GM12878 (cell line): ENCODE measurements around the gene FAM162B. TPM values are rescaled to one million over a fixed set of nuclear protein-coding genes. Genes with fewer than 3 reads are reported as not detected.

ENCODE experiments used
- ATAC-seq: fragments of 200-7000 bp; cut with Tn5 transposase; 3 replicates; pipeline ENCODE4 v1.9.1; 2020; ENCODE audit warnings: mild to moderate bottlenecking, moderate library complexity
- BruUV-seq: library from RNA; stranded (reverse); fragments of 400-500 nt; replicated peaks from 2 replicates; lab custom pipeline; 2021; lab: Mats Ljungman, UMichigan
- CTCF ChIA-PET: fragments of 300-600 bp; sonication (Branson Sonifier 250); formaldehyde crosslinking; extraction: SDS; loops from one replicate; lab custom pipeline; 2021; ENCODE audit warnings: inconsistent platforms; lab: Yijun Ruan, JAX
- POLR2A ChIA-PET: fragments of 350-600 bp; formaldehyde crosslinking; extraction: SDS; loops from one replicate; lab custom pipeline; 2021; ENCODE audit warnings: inconsistent platforms; lab: Charles Lee
- RAD21 ChIA-PET: fragments of 300-600 bp; sonication (Branson Sonifier 250); formaldehyde crosslinking; loops from one replicate; lab custom pipeline; 2023; ENCODE audit warnings: antibody characterized with exemption; ENCODE audit not compliant: unreplicated experiment; lab: Charles Lee
- SMC1A ChIA-PET: fragments of 300-600 bp; sonication (Branson Sonifier 250); formaldehyde crosslinking; loops from one replicate; lab custom pipeline; 2023; ENCODE audit not compliant: unreplicated experiment, uncharacterized antibody; lab: Charles Lee
- DNase-seq: peaks from one replicate; pipeline ENCODE4 v3.0.0-alpha.2; 2011; ENCODE audit warnings: low read depth, low spot score
- FAIRE-seq: peaks from 3 replicates; lab custom pipeline; 2011; peaks lifted over from hg19 to GRCh38; lab: Jason Lieb, UNC
- H2AFZ ChIP-seq: 2 replicates; pipeline ENCODE4 v1.6.0; 2011; ENCODE audit warnings: low read depth, low read length, control low read depth; ENCODE audit not compliant: control insufficient read depth
- H3K27ac ChIP-seq: 2 replicates; pipeline ENCODE4 v1.5.1; 2011; ENCODE audit warnings: control low read depth; ENCODE audit not compliant: control insufficient read depth, insufficient read depth
- H3K27me3 ChIP-seq, 2 experiments: replicated peaks in 1 of 2; 2 replicates each; pipeline versions ENCODE4 v1.6.0 to v1.6.1; 2011; ENCODE audit warnings: low read length in 1 of 2; ENCODE audit not compliant: control insufficient read depth in 2 of 2, insufficient read depth in 2 of 2
- H3K36me3 ChIP-seq, 2 experiments: 2 replicates each; pipeline ENCODE4 v1.5.1; 2011; ENCODE audit warnings: low read length in 1 of 2; ENCODE audit not compliant: control insufficient read depth in 2 of 2, insufficient read depth in 2 of 2
- H3K4me1 ChIP-seq: 2 replicates; pipeline ENCODE4 v1.6.1; 2011; ENCODE audit warnings: mild to moderate bottlenecking, low read length, moderate library complexity, mixed read lengths; ENCODE audit not compliant: control insufficient read depth, insufficient read depth
- H3K4me2 ChIP-seq: 2 replicates; pipeline ENCODE4 v1.6.0; 2011; ENCODE audit warnings: control low read depth; ENCODE audit not compliant: control insufficient read depth, insufficient read depth
- H3K4me3 ChIP-seq: fragments of 200-600 bp; sonication (generic); 2 replicates; pipeline ENCODE4 v1.5.1; 2016
- H3K79me2 ChIP-seq: 2 replicates; pipeline ENCODE4 v1.6.0; 2011; ENCODE audit warnings: low read length; ENCODE audit not compliant: control insufficient read depth, insufficient read depth
- H3K9ac ChIP-seq: 2 replicates; pipeline ENCODE4 v1.8.0; 2011; ENCODE audit warnings: low read length, control low read depth, mixed read lengths; ENCODE audit not compliant: control insufficient read depth, insufficient read depth
- H3K9me3 ChIP-seq: replicated peaks from 3 replicates; pipeline ENCODE4 v1.5.1; 2011; ENCODE audit warnings: mild to moderate bottlenecking, low read length; ENCODE audit not compliant: control insufficient read depth, insufficient read depth
- H4K20me1 ChIP-seq: 2 replicates; pipeline ENCODE4 v1.6.0; 2011; ENCODE audit not compliant: control insufficient read depth, insufficient read depth
- DPF2 ChIP-seq: fragments of 450-650 bp; IDR thresholded peaks from 2 replicates; pipeline ENCODE4 v1.6.1; 2017; ENCODE audit warnings: mild to moderate bottlenecking
- JUNB ChIP-seq: IDR thresholded peaks from 2 replicates; pipeline ENCODE4 v1.6.1; 2016; ENCODE audit warnings: antibody characterized with exemption, mild to moderate bottlenecking
- NFYA ChIP-seq: IDR thresholded peaks from 2 replicates; pipeline ENCODE4 v1.6.1; 2011; ENCODE audit warnings: low read depth, mild to moderate bottlenecking, low read length, improper control_type of control experiment, borderline replicate concordance
- PAX8 ChIP-seq: fragments of 450-650 bp; IDR thresholded peaks from 2 replicates; pipeline ENCODE4 v1.6.1; 2017; ENCODE audit warnings: mild to moderate bottlenecking, moderate library complexity
- PML ChIP-seq: IDR thresholded peaks from 2 replicates; pipeline ENCODE4 v1.6.1; 2012; ENCODE audit warnings: low read length, inconsistent platforms
- YY1 ChIP-seq: IDR thresholded peaks from 2 replicates; pipeline ENCODE4 v1.6.1; 2011; ENCODE audit warnings: low read depth, mild to moderate bottlenecking, low read length
- ZNF217 ChIP-seq: fragments of 450-650 bp; IDR thresholded peaks from 2 replicates; pipeline ENCODE4 v1.6.1; 2017; ENCODE audit warnings: antibody characterized with exemption, mild to moderate bottlenecking
- in situ Hi-C: fragments of 300-500 bp; cut with MboI; formaldehyde crosslinking; loops from 9 replicates; pipeline ENCODE4 v1.14.3; 2018; ENCODE audit warnings: mixed read lengths
- intact Hi-C: fragments of 100-400 bp; cut with micrococcal nuclease; formaldehyde crosslinking; loops from one replicate; pipeline ENCODE4 v1.14.2; 2022; ENCODE audit not compliant: unreplicated experiment
- polyA plus RNA-seq, 11 experiments: library from polyadenylated mRNA; depleted of rRNA in 4 of 11; unstranded in 6 of 11; stranded (reverse) in 5 of 11; fragments of >200 nt; fragmentation: Nextera tagmentation in 4 of 11; fragmentation: Illumina TruSeq in 1 of 11; extraction: Ambion mirVana in 4 of 11; extraction: Trizol in 1 of 11; gene quantifications; 1 replicate in 1 of 11; 2 replicates in 10 of 11; pipeline versions ENCODE4 v1.2.1 to v1.2.3, GENCODE V29; 2011 to 2016; ENCODE audit warnings: inconsistent platforms in 2 of 11, missing spikeins in 2 of 11, low read depth in 1 of 11
- total RNA-seq, 4 experiments: library from RNA; depleted of rRNA in 3 of 4; stranded (reverse); fragments of >200 nt in 3 of 4; fragmentation: Illumina TruSeq in 1 of 4; extraction: Trizol in 1 of 4; gene quantifications; 2 replicates each; pipeline versions ENCODE4 v1.2.1 to v1.2.3, GENCODE V29; 2013 to 2021
- TF ChIP-seq, protein P1 (sequence below): fragments of 450-650 bp; IDR thresholded peaks from 2 replicates; pipeline ENCODE4 v1.6.1; 2018; ENCODE audit warnings: mild to moderate bottlenecking, low read depth, moderate library complexity; ENCODE audit not compliant: partially characterized antibody

The FAM162B gene
- total and polyA plus RNA-seq, 10 of the 15 experiments (the other 5 are each of a cell fraction or from before 2014, with no cell fraction given) = not detected

DNA sequence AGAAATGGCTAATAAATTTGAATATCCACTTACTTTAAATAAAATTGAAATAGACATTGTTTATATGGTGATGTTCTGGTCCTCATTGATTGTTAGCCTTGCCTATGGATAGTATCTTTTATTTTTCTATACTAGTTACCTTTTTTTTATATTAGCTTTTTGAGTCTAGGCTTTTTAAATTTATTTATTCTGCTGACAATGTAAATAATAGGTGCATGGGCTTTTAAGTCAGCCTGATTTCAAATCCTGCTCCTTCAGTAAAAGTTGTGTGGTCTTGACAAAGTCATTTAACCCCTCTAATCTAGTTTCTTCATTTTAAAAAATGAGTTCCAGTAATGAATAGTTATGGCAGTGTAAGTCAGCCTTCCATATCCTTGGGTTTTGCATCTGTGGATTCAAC lies 38.6 kb downstream of the FAM162B start:
- TF ChIP-seq PML (no peak), JUNB (no peak), DPF2 (no peak), YY1 (no peak), PAX8 (no peak), NFYA (no peak), ZNF217 (no peak)
- TF ChIP-seq, protein P1, sequence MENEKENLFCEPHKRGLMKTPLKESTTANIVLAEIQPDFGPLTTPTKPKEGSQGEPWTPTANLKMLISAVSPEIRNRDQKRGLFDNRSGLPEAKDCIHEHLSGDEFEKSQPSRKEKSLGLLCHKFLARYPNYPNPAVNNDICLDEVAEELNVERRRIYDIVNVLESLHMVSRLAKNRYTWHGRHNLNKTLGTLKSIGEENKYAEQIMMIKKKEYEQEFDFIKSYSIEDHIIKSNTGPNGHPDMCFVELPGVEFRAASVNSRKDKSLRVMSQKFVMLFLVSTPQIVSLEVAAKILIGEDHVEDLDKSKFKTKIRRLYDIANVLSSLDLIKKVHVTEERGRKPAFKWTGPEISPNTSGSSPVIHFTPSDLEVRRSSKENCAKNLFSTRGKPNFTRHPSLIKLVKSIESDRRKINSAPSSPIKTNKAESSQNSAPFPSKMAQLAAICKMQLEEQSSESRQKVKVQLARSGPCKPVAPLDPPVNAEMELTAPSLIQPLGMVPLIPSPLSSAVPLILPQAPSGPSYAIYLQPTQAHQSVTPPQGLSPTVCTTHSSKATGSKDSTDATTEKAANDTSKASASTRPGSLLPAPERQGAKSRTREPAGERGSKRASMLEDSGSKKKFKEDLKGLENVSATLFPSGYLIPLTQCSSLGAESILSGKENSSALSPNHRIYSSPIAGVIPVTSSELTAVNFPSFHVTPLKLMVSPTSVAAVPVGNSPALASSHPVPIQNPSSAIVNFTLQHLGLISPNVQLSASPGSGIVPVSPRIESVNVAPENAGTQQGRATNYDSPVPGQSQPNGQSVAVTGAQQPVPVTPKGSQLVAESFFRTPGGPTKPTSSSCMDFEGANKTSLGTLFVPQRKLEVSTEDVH = no peak
- no peaks in the 10 kb centered on the region for H3K27me3 ChIP-seq
- H3K4me3 ChIP-seq = no peak overlapping the region
- H3K9me3 ChIP-seq = no peaks in the 10 kb centered on the region
- DNase-seq = no peak
- ChIA-PET SMC1A (no interaction called here), POLR2A (no interaction called here), RAD21 (no interaction called here), CTCF (no interaction called here)
- no peaks in the 10 kb centered on the region for H4K20me1 ChIP-seq
- H2AFZ ChIP-seq = no peak overlapping the region
- H3K27ac ChIP-seq = no peak overlapping the region
- no peak for ATAC-seq
- H3K9ac ChIP-seq = no peak overlapping the region
- in situ Hi-C loops (no loop called here), intact Hi-C loops (no loop called here)
- no peaks in the 10 kb centered on the region for H3K79me2 ChIP-seq
- H3K4me1 ChIP-seq = no peaks in the 10 kb centered on the region
- no peak overlapping the region for H3K4me2 ChIP-seq
- FAIRE-seq = no peak
- BruUV-seq = no TSS peak
- H3K36me3 ChIP-seq = peaks cover 0 to 5% of the 10 kb centered on the region in 2 experiments; a peak in 3 of 4 replicates
